NOMO-1 treated with dmso at 0.1 percent for 144 hours (cell line): ENCODE measurements around the gene CADPS.
"Not testable (repeated sequence)": the region's sequence is repeated elsewhere in the genome, so short reads cannot be mapped to it uniquely, and the experiment has no call there.

ENCODE experiments used
- DNase-seq: peaks from one replicate; lab custom pipeline; 2025; ENCODE audit not compliant: unreplicated experiment; lab: John Stamatoyannopoulos, UW

The CADPS gene

DNA sequence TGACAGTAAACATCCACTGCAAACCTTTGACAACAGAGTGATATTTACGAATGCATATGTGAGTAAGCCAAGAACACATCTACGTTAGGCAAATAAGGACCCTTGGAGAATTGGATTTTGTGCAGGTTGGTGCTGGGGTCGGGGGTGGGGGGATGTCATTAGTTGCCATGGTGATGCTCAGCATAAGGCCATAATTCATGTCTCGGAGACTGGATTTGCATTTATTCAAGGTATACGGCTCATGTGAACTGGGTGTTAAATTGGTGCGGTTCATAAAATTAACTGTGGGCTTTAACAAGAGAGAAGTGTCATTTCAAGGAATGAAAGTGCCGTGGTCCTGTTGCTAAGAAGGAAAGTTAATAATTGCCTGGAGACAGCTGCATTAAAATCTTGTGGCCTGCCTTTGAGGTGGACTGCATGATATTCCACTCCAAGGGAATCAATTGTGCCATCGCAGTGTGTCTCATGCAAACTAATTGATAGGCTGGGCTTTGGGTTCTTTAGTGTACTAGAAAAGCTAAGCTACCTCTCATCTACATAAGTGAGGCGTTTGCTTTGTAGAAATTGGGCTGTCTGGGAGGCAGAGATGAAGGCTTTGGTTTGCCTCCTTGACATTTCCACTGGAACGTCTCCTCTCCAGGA, 273.0 kb downstream of the CADPS start:
- DNase-seq, result no peak

DNA sequence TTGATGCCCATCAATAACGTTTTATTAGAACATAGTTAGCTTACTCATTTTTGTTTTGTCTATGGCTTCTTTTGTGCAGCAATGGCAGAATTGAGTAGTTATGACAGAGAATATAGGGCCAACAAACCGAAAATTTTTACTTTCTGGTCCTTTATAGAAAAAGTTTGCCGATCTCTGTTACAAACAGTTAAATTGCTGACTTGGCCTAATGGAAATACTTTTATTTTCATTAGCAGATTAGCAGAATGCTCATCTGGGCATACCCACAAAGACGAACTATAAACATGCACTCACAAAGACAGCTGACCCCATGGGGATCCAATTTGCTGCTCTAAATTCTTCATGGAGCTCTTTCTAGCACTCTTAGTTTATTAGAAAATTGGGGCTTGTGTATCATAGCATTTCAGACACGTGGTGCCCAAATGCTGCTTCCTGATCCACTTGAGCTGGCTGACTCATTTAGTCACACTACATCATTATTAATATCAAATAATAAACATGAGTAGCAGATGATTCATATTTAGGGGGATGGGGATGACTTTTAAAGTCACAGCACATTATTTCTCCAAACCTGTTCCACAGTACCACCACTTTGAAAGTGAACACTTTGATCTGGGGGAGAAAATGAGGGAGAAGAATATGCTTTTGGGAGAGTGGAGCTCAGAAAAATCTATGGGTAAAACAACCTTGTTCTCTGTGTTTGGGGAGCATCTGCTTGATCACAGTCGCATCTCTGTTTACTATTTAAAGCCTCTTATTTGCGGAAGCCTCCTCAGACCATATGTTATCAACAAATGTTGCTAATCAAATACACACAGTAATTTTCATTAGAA, 273.8 kb downstream of the CADPS start:
- no peak for DNase-seq

DNA sequence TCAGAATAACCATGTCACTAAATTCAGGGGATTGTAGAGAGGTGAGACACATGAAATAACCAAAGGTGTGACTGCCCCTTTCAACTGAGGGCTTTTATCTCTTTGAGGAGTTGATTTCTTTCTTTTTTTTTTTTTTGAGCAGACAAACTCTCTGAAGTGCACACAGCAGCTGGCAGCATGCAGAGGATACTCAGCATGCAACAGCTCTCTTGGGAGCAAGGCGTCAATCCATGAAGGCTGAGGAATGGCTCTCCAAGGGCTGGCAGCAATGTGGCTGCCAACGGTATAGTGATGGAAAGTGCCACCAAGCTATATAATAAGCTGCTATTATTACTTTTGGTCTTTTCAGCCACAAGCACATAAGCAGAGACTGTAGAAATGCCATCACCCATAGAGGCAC, 275.2 kb downstream of the CADPS start:
- no peak for DNase-seq

DNA sequence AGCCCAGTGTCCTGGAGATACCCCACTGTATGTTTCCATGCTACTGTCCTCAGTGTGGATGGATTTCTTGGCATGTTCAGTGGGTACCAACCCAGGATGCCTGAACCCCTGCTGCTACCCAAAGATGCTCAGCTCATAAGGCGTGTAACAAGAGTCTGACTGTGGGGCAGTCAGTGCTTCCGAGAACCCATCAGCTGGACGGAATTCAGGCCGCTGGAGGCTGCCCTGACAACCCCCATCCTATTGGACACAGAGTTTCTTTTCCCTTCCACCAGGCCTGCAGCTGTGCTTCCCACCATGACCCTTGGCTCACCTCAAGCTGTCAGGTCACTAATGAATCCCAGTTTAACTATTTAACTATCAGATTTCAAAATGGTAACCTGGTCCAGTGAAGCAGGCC, 277.7 kb downstream of the CADPS start:
- DNase-seq, result no peak

DNA sequence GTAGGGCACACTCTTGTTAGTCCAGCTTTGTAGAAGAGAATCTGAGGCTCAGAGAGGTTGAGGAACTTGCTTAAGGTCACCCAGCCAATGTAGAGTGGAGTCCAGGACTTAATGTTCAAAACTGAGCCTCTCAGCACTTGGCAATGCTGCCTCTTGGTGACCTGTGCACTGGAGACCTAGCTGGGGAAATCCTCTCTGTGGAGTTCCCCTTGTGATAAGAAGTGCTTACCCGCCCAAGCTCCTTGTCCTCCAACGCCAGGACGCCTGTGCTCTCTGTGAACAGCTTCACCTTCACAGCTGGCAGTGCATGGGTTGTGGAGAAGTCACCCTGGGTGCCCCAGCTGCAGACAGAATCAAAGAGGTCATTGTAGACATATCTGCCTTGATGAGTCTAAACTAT, 282.8 kb downstream of the CADPS start:
- no peak for DNase-seq

DNA sequence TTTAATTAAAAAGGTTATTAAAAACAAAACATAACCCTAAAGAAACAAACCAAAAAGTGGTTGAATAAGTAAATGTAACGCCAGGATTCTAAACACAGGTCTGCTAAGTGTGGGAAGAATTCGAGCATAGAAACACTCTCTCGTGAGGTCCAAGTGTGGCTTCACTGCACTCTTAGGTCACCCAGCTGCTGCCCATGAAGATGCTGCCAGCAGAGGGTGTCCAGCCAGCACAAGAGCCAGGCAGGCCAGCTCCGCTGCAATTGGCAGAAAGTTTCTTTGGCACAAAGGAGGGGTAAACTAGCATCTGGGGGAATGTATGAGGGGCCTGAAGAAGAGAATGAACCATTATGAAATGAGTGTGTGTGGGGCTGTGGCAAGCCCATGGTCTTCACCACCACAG, 286.1 kb downstream of the CADPS start:
- DNase-seq, result no peak

DNA sequence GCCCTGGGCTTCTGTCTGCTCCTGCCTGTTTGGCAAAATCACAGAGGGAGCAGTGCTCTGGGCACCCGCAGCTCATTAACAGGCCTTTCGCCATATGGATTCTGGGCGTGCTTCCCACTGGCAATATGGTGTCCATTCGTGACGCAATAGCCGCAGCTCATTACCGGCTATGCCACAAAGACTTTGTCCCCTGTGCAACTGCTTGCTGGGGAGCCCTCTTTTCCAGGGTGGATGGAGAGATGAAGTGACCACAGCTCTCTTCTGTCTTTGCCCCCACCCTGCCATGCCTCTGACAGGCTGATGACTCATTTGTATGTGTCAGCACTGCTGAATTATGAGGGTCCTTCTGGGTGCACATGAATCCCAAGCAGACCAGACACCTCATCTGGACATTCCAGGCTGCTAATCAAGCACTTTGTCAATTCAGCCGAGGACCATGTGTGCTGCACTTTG, 287.6 kb downstream of the CADPS start:
- no peak for DNase-seq

DNA sequence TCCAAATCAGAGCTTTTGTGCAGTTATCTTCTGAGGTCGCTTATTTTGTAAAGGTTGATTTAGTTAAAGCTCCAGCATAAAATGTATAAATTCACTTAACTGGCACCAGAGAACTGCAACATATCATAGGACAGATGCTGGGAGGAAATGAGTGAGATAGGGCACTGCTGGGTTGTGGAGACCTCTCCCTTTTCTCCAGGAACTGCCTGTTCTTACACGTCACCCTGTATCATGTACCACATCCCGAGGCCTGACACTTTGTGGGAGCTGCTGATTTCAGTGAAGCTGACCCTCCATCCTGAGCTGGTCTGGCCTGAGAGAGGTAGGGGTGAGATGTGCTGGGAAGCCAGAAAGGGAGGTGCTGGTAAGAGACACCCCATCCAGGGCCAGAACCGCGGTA, 288.0 kb downstream of the CADPS start:
- DNase-seq, result no peak

DNA sequence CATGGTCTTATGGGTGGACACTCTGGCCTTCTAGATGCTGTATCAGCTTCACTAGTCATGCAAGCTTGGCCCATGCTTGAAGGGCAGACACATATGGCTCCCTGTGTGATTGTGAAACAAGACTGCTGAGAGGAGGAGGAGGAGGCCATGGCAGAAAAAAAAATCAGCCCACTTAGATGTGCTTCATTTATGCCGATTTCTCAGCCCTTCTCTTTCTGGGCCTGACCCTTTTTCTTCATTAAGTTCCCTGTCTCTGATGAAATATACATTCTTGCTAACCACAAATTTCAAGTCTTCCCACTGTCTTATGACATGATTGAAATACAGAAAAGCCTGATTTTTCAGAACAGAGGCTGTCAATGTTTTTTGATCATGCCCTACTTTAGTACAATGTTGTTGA, 288.9 kb downstream of the CADPS start:
- no peak for DNase-seq

DNA sequence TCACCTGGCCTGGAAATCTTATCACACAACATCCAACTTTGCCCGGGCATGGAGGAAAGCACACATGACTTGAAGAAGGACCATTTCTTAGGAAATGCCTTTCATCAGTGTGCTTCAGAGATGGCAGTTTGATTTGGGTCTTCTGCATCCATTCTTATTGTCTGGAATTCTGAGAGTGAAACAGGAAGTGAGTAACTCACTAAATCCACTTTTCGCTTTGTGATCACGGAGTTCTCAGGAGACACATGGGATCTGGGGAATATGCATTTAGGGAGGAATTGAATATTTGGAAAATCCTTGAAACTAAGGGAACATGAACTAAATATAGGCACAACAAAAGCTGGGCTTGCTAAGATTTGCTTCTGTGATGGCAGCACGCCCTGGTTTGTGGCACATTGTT, 289.4 kb downstream of the CADPS start:
- no peak for DNase-seq

DNA sequence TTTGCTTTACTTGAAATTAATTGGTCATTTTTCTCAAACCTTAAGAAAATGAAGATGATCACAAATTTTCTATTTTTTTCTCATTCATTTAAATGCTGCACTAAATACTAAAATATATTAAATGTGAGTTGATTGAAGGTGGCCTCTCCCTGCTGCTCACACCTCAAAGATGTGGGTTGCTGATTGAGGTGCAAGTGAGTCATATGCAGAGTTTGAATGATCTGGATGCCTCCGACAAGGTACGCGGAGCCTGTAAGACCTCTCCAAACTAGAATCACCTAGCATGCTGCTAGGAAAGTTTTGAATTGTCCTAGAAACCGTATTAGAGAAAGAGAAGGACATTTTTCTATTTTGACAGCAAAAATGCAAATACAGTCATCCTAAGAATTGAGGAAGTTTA, 290.6 kb downstream of the CADPS start:
- no peak for DNase-seq

DNA sequence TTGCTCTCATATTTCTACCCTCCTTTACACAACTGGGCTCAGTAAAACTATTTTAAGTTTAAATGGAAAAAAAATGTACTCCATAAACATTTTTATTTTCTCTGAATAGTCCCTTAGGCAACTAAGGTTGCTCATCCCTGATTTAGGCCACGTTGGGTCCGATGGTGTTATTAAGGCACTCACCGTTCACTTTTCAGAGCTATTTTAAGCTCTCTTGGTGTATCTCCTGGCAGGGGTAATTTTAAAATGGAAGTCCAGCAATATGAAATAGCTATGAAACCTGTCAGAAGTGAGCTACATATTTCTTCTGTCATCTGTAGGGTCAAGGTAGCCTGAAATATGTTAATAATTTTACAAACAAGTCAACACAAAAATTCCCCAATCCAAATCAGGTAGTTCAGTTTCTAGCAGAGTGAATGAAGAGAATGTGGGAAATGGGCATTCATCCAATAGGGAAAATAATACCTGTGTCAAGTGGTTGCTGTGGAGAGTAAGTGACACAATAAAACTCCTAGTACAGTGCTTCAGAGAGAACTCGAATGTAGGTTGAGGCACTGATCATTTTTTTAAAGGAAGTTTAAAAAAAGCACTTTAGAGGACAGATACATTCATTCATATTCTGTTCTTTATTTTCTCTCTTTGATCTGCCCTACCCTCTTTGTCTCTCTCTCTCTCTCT, 292.6 kb downstream of the CADPS start:
- no peak for DNase-seq

DNA sequence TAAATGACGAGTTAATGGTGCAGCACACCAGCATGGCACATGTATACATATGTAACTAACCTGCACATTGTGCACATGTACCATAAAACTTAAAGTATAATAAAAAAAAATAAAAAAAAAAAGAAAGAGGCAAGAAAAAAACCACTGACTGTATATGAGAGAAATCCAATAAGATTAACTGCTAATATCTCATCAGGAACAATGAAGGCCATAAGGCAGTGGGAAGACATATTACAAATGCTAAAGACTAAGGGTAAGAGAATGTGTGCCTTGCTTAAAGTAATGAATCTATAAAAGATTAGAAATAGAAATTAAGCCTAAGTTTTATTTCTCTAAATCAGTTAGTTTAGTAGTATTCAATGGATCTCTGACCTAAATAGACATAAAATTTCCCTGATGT, 294.7 kb downstream of the CADPS start:
- DNase-seq, result not testable (repeated sequence)

DNA sequence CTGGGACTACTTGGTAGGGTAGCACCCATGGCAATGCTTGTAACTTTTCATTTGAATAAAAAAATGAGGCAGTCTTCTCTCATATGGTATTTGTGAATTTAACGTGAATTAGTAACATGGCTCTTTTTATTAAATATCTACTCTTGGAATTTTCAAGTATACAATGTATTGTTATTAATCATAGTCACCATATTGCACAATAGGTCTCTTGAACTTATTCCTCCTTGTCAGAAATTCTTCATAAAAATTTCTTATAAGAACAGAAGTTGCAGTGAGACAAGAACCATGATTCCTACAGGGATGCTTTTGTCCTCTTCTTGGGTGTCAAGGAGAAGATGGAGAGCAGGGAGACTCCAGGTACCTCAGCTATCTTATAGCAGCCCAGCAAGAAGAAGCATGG, 298.1 kb downstream of the CADPS start:
- DNase-seq, result no peak

DNA sequence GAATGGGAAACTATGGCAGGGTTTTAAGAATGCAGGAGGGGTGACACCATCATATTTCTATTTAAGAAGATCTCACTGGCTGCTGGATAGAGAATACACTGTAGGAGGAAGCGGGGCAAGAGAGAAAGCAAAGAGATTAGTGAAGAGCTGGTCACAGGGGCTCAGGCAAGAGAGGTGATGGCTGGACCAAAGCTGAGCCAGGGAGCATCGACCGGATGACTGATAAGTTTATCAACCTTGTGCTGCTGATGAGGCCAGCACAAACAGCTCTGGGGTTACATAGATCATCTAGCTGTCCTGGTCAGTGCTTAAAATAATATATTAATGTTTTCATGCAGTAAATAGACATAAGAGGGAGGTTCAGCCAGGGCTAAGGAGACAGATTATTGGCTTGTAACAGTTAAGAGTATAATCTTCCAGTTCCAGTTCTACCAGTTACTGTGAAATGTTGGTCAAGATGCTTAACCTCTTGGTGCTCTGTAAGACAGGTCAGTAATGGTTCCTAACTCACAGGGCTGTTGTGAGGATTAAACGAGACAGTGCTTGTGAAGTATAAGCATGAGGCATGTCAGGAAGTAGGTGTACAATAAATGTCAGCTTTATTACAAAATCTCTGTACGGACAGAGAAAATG, 300.8 kb downstream of the CADPS start:
- DNase-seq, result no peak

DNA sequence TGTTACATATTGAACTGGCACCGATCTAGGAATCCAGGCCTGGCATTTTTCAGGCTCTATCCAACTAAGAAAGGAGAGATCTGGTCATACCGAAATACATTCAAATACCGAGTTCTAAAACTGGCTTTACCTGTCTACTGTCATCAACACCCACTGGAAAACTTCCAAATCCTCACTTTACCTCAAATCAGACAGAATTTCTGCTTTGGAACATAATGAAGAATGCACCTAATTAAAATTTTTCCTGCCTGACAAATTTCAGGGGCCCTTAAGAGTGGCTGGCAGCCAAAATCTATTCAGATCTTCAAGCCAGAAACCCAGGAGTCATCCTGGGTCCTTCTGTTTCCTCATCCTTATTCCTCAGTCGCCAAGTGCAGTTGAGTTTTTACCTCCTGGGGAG, 303.3 kb downstream of the CADPS start:
- DNase-seq, result no peak

DNA sequence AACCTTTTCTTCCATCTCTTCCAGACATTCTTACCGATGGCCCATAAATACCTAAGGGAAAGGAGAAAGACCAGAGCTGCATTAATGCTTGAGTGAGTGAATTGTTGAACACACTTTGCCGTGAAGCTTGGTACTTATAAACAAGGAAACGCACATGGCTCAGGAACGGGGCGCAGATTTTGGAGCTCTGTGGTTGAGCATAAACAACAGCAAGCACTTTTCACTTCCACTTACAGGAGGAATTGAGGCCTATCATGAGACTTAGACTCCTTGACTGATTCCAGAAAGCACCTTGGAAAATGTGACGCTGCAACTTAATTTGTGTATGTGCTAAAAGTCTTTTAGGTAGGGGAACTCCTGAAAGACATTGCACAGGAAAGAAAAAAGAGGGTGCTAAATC, 304.3 kb downstream of the CADPS start:
- no peak for DNase-seq

DNA sequence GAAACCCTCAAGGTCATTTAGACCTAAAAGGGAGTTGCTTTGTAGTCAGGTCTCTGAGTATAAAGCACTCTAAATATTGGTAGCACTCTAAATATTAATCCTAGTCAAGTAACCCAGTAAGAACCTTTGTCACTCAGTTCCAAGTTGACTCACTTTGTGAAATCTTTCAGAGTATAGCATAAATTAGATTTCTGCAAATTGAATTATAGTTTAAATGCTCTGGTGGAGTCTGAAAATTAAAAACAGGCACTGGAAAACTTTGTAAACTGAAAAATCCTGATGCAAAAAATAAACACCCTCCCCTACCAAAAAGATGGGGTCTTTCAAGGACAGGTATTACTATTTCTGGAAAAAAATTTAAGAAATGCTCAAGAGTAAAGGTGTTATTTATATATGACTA, 305.6 kb downstream of the CADPS start:
- DNase-seq, result no peak

DNA sequence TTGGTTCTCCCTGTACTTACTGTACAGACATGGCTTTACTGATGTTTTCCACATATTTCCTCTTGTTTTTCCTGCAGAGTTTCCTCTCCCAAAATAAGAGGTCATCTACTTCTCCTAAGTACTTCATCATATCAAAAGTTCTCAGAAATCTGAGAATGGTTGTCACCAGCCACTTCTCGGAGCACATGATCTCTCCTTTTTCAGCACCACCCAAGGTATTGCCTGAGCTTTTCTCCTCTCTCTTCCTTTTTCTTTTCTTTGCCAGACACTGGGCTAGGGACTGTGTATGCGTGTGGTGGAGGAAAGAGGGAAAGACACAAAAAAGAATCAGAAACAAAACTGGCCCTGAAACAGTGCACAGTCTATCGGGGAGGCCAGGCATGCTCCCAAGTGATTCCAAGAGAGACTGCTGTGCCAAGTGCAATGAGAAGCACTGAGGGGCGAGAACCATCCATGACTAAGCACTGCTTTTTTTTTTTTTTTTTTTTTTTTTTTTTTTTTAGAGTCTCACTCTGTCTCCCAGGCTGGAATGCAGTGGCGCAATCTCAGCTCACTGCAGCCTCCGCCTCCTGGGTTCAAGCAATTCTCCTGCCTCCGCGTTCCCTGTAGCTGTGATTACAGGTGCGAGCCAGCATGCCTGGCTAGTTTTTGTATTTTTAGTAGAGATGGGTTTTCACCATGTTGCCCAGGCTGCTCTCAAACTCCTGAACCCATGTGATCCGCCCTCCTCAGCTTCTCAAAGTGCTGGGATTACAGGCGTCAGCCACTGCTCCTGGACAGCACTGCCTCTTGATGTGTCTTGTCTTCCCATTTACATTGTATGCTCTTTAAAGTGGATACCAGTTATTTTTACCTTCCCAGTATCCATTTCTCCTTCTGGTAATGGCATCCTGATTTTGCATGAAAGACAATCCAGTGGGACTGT, 307.9 kb downstream of the CADPS start:
- no peak for DNase-seq

DNA sequence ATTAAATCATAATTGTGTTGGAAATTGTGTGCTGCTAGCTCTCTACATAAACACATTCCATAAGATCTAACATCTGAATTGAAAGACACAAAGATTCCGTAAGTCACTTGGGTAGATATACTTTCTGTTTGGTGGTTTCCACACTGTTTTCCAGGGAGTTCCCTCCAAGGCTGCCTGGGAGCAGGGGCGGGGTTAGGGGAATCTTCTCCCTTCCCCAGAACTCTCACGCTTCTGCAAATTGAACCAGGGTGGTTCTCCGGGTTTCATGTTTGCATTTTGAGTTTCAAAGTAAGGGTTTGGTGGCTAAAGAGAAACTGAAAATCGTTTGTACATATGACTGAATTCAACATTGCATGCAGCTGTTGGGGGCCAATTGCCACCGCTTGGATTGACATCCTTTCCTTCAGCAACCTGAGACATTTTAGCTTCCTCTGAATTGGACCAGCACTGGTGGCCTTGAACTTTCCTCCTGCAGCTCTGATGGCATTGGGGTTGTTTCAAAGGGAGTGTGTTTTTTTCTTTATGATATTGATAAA, 309.1 kb downstream of the CADPS start:
- no peak for DNase-seq
